NCI-H1092 treated with DMSO at 0.1 percent for 48 hours (cell line): ENCODE measurements around the gene ST6GALNAC3.

Source experiments
- DNase-seq: peaks from one replicate; lab custom pipeline; 2025; lab: John Stamatoyannopoulos, UW

The ST6GALNAC3 gene

GRCh38 chr1:76583235-76583868 is 508.8 kb downstream of the ST6GALNAC3 start:
- no peak for DNase-seq

- DNase-seq: no peak
Measured at GRCh38 chr1:76583875-76584477, 509.4 kb downstream of the ST6GALNAC3 start.

- DNase-seq: no peak
Measured at GRCh38 chr1:76585980-76586674, 511.6 kb downstream of the ST6GALNAC3 start.

GRCh38 chr1:76587212-76587611 is 512.7 kb downstream of the ST6GALNAC3 start:
- DNase-seq: peak; percentile 36

GRCh38 chr1:76591461-76591860 is 516.9 kb downstream of the ST6GALNAC3 start:
- DNase-seq: no peak

GRCh38 chr1:76591963-76592362 is 517.4 kb downstream of the ST6GALNAC3 start:
- DNase-seq: no peak

- no peak for DNase-seq
Measured at GRCh38 chr1:76593141-76593540, 518.6 kb downstream of the ST6GALNAC3 start.

GRCh38 chr1:76593618-76594017 is 519.1 kb downstream of the ST6GALNAC3 start:
- DNase-seq: no peak

- DNase-seq: no peak
Measured at GRCh38 chr1:76595024-76595423, 520.5 kb downstream of the ST6GALNAC3 start.

- no peak for DNase-seq
Measured at GRCh38 chr1:76601465-76601864, 526.9 kb downstream of the ST6GALNAC3 start.

GRCh38 chr1:76607717-76608116 is 533.2 kb downstream of the ST6GALNAC3 start:
- no peak for DNase-seq

- DNase-seq: no peak
Measured at GRCh38 chr1:76611770-76612445, 537.4 kb downstream of the ST6GALNAC3 start.

- DNase-seq: no peak
Measured at GRCh38 chr1:76613886-76614285, 539.3 kb downstream of the ST6GALNAC3 start.

GRCh38 chr1:76615253-76616035 is 540.9 kb downstream of the ST6GALNAC3 start:
- no peak for DNase-seq

- no peak for DNase-seq
Measured at GRCh38 chr1:76620371-76620770, 545.8 kb downstream of the ST6GALNAC3 start.

- no peak for DNase-seq
Measured at GRCh38 chr1:76622774-76623528, 548.4 kb downstream of the ST6GALNAC3 start.

GRCh38 chr1:76625886-76626678 is 551.5 kb downstream of the ST6GALNAC3 start:
- peak; percentile 8 for DNase-seq

GRCh38 chr1:76627498-76627897 is 553.0 kb downstream of the ST6GALNAC3 start:
- DNase-seq: no peak

- DNase-seq: no peak
Measured at GRCh38 chr1:76627901-76628300, 553.4 kb downstream of the ST6GALNAC3 start.

- DNase-seq: no peak
Measured at GRCh38 chr1:76632136-76632535, 557.6 kb downstream of the ST6GALNAC3 start.
